Kidney (tissue), 14 donors: ENCODE results near the gene DNAJA1. TPM values are rescaled to one million over a fixed set of nuclear protein-coding genes. Genes with fewer than 3 reads are reported as not detected.
A peak's percentile ranks its signal among the peaks of the same experiment; 100 is the strongest.

Experiments
- DNase-seq, 5 donors: peaks; one replicate each; pipeline ENCODE4 v3.0.0-alpha.2; 2013 to 2020
- FAIRE-seq: peaks from 2 replicates; lab custom pipeline; 2012; peaks lifted over from hg19 to GRCh38; lab: Jason Lieb, UNC
- H3K27ac ChIP-seq, 2 donors: one replicate each; pipeline ENCODE4 v1.7.0; 2013; ENCODE audit warnings: low read depth in 2 of 2, low read length in 2 of 2, inconsistent platforms in 1 of 2
- H3K27me3 ChIP-seq: one replicate; pipeline ENCODE4 v1.7.1; 2013; ENCODE audit warnings: low read length, inconsistent platforms; ENCODE audit not compliant: control insufficient read depth, insufficient read depth
- H3K36me3 ChIP-seq, 3 donors: one replicate each; pipeline versions ENCODE4 v1.7.0 to v1.7.1; 2013; ENCODE audit warnings: low read length in 3 of 3, control low read depth in 1 of 3, inconsistent platforms in 1 of 3; ENCODE audit not compliant: insufficient read depth in 3 of 3, control insufficient read depth in 2 of 3
- H3K4me1 ChIP-seq, 3 donors: one replicate each; pipeline versions ENCODE4 v1.7.0 to v1.7.1; 2013; ENCODE audit warnings: low read length in 3 of 3, inconsistent platforms in 1 of 3, low read depth in 1 of 3; ENCODE audit not compliant: control insufficient read depth in 2 of 3, insufficient read depth in 2 of 3
- H3K4me3 ChIP-seq, 3 donors: one replicate each; pipeline versions ENCODE4 v1.7.0 to v1.8.1; 2013; ENCODE audit warnings: low read length in 3 of 3, control low read depth in 1 of 3, inconsistent platforms in 1 of 3
- H3K9ac ChIP-seq, 3 donors: one replicate each; pipeline versions ENCODE4 v1.7.0 to v1.7.1; 2013; ENCODE audit warnings: low read length in 3 of 3, control low read depth in 1 of 3, inconsistent platforms in 1 of 3
- H3K9me3 ChIP-seq, 3 donors: one replicate each; pipeline versions ENCODE4 v1.7.0 to v1.7.1; 2013; ENCODE audit warnings: low read length in 3 of 3, control low read depth in 1 of 3, inconsistent platforms in 1 of 3; ENCODE audit not compliant: control insufficient read depth in 2 of 3, insufficient read depth in 1 of 3
- CTCF ChIP-seq: IDR thresholded peaks from 3 replicates; pipeline ENCODE4 v1.5.1; 2012; ENCODE audit warnings: mild to moderate bottlenecking, moderate library complexity, borderline replicate concordance; ENCODE audit not compliant: insufficient read depth; ENCODE audit errors: extremely low read depth
- intact Hi-C: fragments of 100-400 bp; cut with DNase I; formaldehyde crosslinking; loops from one replicate; pipeline ENCODE4 v1.11.1; 2022
- polyA plus RNA-seq: library from polyadenylated mRNA; stranded (reverse); fragments of 350-450 nt; fragmentation: Illumina TruSeq; extraction: RNeasy Lipid Tissue Mini Kit (QIAGEN cat#74804); gene quantifications from one replicate; pipeline ENCODE4 v1.2.3, GENCODE V29; 2014; ENCODE audit warnings: low read depth, low replicate concordance; ENCODE audit not compliant: insufficient read depth
- total RNA-seq: library from RNA; stranded (reverse); fragmentation: NEBNext Ultra II Directional; extraction: Animal tissue kit (Norgen Biotek cat#: 25700); gene quantifications from one replicate; pipeline ENCODE4 v1.2.1, GENCODE V29; 2021
- donor health status: control.
- donor health status: control.
- donor health status: control.
- donor health status: control.
- donor health status: control.
- donor health status: DM: yes; HTN: yes; CAD: no.
- donor health status: Normal renal cell carcinoma (clear cell type).

Gene DNAJA1
- total and polyA plus RNA-seq, 2 donors from 2014 or later, result 105 to 132 TPM

- peak overlapping the region; percentile 83 to 99 (median 92) for H3K9ac ChIP-seq
- H3K4me1 ChIP-seq, result peaks cover 0 to 17% (median 16%) of the 10 kb centered on the region in 3 donors
- no peak for TF ChIP-seq CTCF
- DNase-seq (peak in 3 of 5 donors; percentile 33 to 67 (median 57)), FAIRE-seq (no peak)
- H3K27ac ChIP-seq, result peak overlapping the region; percentile 100
- H3K36me3 ChIP-seq, result peaks cover 2 to 10% (median 3%) of the 10 kb centered on the region in 3 donors
- H3K9me3 ChIP-seq, result no peaks in the 10 kb centered on the region
- intact Hi-C loops, result no loop called here
- peak overlapping the region; percentile 76 to 94 (median 89) for H3K4me3 ChIP-seq
- no peaks in the 10 kb centered on the region for H3K27me3 ChIP-seq
Observed at GRCh38 chr9:33024126-33024965, 727 bp upstream of the DNAJA1 start.

- H3K36me3 ChIP-seq, result peaks cover 3 to 11% (median 10%) of the 10 kb centered on the region in 3 donors
- H3K9me3 ChIP-seq, result no peaks in the 10 kb centered on the region
- DNase-seq, result peak; percentile 88 to 95 (median 92)
- peak overlapping the region; percentile 88 to 100 (median 99) for H3K9ac ChIP-seq
- no peak for FAIRE-seq
- intact Hi-C loops, result no loop called here
- no peaks in the 10 kb centered on the region for H3K27me3 ChIP-seq
- peak overlapping the region; percentile 92 to 95 (median 94) for H3K4me3 ChIP-seq
- no peak for TF ChIP-seq CTCF
- H3K27ac ChIP-seq, result peak overlapping the region; percentile 100
- H3K4me1 ChIP-seq, result peaks cover 0 to 19% (median 19%) of the 10 kb centered on the region in 3 donors
Observed at GRCh38 chr9:33025572-33026342, 684 bp downstream of the DNAJA1 start.

GRCh38 chr9:33029231-33029786 is 4.2 kb downstream of the DNAJA1 start:
- no peak for FAIRE-seq
- peaks cover 0 to 16% (median 14%) of the 10 kb centered on the region in 3 donors for H3K4me1 ChIP-seq
- peaks cover 9 to 35% (median 27%) of the 10 kb centered on the region in 3 donors for H3K36me3 ChIP-seq
- intact Hi-C loops, result no loop called here
- no peak for TF ChIP-seq CTCF
- no peaks in the 10 kb centered on the region for H3K9me3 ChIP-seq
- peak overlapping the region in 1 of 3 donors; percentile 13 for H3K4me3 ChIP-seq
- DNase-seq, result no peak
- H3K27me3 ChIP-seq, result no peaks in the 10 kb centered on the region
- no peak overlapping the region for H3K27ac ChIP-seq
- H3K9ac ChIP-seq, result peak overlapping the region in 1 of 3 donors; percentile 18
